Stomach smooth muscle (tissue), 2 donors: ENCODE measurements around the gene FCN2.

Experiments
- H3K27ac ChIP-seq: one replicate; pipeline ENCODE4 v1.7.0; 2013; ENCODE audit warnings: mild to moderate bottlenecking, low read length, inconsistent platforms
- H3K27me3 ChIP-seq, 2 donors: one replicate each; pipeline ENCODE4 v1.7.0; 2013; ENCODE audit warnings: low read length in 2 of 2; ENCODE audit not compliant: insufficient read depth in 2 of 2, control insufficient read depth in 1 of 2
- H3K36me3 ChIP-seq, 2 donors: one replicate each; pipeline ENCODE4 v1.7.0; 2013; ENCODE audit warnings: low read length in 2 of 2; ENCODE audit not compliant: control insufficient read depth in 2 of 2, insufficient read depth in 2 of 2
- H3K4me1 ChIP-seq: one replicate; pipeline ENCODE4 v1.7.0; 2013; ENCODE audit warnings: low read length; ENCODE audit not compliant: control insufficient read depth, insufficient read depth
- H3K4me3 ChIP-seq, 2 donors: one replicate each; pipeline ENCODE4 v1.7.0; 2013; ENCODE audit warnings: low read length in 2 of 2
- H3K9ac ChIP-seq, 2 donors: one replicate each; pipeline ENCODE4 v1.7.0; 2013; ENCODE audit warnings: low read length in 2 of 2, mild to moderate bottlenecking in 1 of 2
- H3K9me3 ChIP-seq, 2 donors: one replicate each; pipeline ENCODE4 v1.7.0; 2013; ENCODE audit warnings: low read length in 2 of 2; ENCODE audit not compliant: control insufficient read depth in 2 of 2
- donor health status: healthy.
- donor health status: Pancreatic carcinoma.

Gene FCN2

DNA sequence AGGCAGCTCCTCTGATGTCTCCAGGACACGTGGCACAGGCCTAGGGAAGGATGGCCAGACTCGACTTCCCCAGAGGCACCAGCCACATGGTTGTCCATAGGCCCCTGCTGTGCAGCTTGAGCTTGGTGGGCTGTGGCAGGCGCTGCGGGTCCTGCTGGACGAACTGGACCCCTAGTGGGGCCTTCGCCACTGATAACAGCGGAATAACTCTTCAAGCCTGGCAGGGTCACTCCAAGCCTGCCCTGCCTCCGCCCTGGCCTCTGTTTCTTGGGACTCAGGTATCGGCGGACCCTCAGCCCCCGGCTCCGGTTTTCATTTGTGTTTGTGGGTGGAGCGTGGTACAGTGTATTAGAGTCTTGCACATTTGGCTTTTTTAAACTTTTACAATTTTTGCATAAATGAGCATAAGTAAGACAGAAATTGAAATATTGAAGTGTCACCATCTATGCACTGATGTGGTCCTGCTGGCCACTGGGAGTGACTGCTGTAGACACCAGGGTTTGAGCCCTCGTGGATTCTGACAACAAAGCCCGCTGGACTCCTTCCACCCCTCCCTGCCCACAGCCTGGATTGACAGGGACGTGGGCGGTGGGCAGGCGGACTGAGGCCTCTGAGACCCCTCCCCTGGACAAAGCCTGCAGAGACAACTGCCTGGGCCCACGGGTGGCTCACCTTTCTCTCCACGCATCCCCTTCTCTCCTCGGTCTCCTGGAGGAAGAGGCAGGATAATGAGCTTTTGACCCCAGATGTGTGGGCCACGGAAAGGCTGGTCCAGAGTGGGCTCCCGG is 33.3 kb downstream of the FCN2 start:
- H3K4me1 ChIP-seq: no peaks in the 10 kb centered on the region
- H3K4me3 ChIP-seq: no peak overlapping the region
- H3K9me3 ChIP-seq: peaks cover 0 to 3% of the 10 kb centered on the region in 2 donors
- no peaks in the 10 kb centered on the region for H3K36me3 ChIP-seq
- H3K9ac ChIP-seq: no peak overlapping the region
- H3K27ac ChIP-seq: no peak overlapping the region
- H3K27me3 ChIP-seq: peaks cover 4 to 6% of the 10 kb centered on the region in 2 donors

DNA sequence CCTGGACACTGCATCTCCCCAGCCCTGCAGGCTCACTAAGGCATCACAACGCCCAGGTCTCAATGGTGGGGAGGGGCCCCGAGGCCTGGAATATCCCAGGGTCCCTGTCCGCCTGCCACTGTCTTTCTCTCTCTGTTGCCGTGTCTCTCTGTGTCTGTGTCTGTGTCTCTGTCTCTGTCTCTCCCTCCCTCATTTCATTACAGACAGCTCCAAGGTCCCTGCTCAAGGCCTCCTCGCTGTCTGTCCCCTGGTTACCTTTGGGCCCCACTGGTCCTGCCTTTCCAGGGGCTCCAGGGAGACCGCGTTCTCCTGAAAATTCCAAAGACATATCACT is 33.9 kb downstream of the FCN2 start:
- Histone ChIP-seq H3K4me3 (no peak overlapping the region), H3K27me3 (peaks cover 6 to 7% of the 10 kb centered on the region in 2 donors), H3K9ac (no peak overlapping the region), H3K27ac (no peak overlapping the region), H3K9me3 (peaks cover 3 to 8% of the 10 kb centered on the region in 2 donors), H3K36me3 (no peaks in the 10 kb centered on the region), H3K4me1 (no peaks in the 10 kb centered on the region)

DNA sequence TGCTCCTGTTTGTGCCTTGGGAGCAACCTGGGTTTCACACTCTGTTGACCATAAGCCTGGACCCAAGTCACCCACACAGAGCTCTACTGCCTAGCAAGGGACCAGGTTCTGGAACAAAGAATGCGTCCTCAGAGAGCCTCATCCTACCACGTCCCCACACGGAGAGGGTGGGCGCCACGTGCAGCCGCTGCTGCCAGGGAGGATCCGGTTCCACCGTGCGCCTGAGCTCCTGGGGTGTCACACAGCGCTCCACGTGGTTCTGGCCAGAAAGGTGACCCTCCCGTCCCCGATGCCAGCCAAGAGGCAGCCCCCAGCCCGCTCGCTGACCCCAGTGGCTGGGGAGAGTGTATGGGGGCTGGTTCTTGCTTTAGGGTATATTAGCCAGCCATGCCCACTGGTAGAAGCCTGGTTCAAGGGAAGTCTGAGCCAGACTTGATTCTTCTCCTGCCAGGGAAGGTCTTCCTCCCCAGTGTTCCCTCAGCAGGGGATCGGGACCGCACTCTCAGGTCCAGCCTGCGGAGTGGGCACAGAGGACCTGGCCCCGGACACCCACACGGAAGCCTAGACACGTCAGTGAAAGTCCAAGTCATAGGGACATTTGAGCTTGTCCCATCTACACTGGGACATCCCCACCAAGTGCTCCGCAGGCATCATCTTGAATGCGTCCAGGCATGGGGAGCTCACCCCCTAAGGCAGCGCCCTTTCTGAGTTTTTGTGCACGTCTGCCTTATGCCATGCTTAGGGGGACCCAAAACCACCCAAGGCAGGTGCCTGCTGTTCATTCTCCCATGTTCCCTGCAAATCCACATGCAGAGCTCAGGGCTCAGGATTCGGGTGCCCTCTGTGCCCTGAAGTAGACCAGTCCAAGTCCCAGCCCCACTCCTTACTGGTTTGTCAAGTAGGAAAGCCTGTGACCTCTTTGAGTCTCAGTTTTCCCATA is 34.7 kb downstream of the FCN2 start:
- Histone ChIP-seq H3K27ac (no peak overlapping the region), H3K9ac (no peak overlapping the region), H3K36me3 (no peaks in the 10 kb centered on the region), H3K27me3 (peaks cover 3 to 7% of the 10 kb centered on the region in 2 donors), H3K4me3 (no peak overlapping the region), H3K4me1 (no peaks in the 10 kb centered on the region), H3K9me3 (peaks cover 5 to 10% of the 10 kb centered on the region in 2 donors)

GRCh38 chr9:134916161-134916665 is 35.6 kb downstream of the FCN2 start:
- Histone ChIP-seq H3K4me1 (no peaks in the 10 kb centered on the region), H3K27me3 (peaks cover 3 to 7% of the 10 kb centered on the region in 2 donors), H3K4me3 (no peak overlapping the region), H3K27ac (no peak overlapping the region), H3K9ac (no peak overlapping the region), H3K9me3 (peaks cover 5 to 10% of the 10 kb centered on the region in 2 donors), H3K36me3 (no peaks in the 10 kb centered on the region)

DNA sequence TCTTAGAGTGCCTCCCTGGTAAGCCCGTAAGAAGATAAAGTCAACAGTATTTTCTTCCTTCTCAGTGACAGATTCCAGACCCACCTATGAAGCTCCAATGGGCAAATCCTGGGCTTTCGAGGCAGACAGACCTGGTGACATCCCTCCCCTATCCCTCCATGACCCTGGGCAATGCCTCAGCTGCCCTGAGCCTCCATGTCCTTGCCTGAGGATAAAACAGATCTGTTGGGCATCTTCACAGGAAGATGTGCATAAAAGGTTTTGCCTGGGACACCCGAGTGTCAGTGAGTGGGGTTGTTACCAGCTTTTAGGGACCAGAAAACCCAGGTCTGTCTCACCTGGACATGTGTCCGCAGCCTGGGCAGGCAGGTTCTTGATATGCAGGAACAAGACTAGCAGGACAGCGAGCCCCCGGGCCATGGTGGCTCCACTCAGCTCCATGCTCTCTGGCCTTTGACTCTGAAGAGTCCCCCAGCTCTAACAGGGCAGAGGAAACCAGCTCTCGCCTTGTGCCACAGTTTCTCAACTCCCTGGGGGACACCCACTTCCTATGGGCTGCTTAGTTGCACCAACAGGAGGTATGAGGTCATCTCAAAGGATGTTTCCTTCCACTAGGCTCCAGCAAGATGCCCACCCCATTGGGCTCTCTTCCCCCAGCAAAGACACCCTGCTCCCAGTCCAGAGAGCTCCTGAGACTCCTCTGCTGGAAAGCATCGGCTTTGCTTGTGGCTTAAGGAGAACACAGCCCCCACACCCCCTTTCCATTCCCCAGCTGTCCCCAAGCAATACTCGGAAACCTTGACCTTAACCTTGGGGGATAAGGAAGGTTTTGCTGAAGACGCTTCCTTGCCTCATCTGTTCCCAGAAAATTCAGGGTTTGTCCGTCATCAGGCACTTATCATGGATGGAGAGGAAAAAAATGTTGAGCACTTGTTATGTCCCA is 37.1 kb downstream of the FCN2 start, which contains the start of gene FCN1:
Gene FCN1, minus strand, starts transcription at position 482 of the 943 bp plus-strand sequence. Its CDS starts 41 bp downstream, at position 441.
- peaks cover 5 to 10% of the 10 kb centered on the region in 2 donors for H3K9me3 ChIP-seq
- no peak within 1 kb of the TSS for H3K9ac ChIP-seq
- H3K27me3 ChIP-seq: peaks cover 3 to 7% of the 10 kb centered on the region in 2 donors
- H3K4me3 ChIP-seq: no peak within 1 kb of the TSS
- peaks cover under 1% of the 10 kb centered on the region for H3K4me1 ChIP-seq
- H3K27ac ChIP-seq: no peak within 1 kb of the TSS
- H3K36me3 ChIP-seq: no peaks in the 10 kb centered on the region

- H3K36me3 ChIP-seq: no peaks in the 10 kb centered on the region
- peaks cover 2% of the 10 kb centered on the region for H3K4me1 ChIP-seq
- H3K4me3 ChIP-seq: no peak overlapping the region
- H3K9me3 ChIP-seq: peaks cover 5 to 10% of the 10 kb centered on the region in 2 donors
- H3K9ac ChIP-seq: no peak overlapping the region
- peaks cover 3 to 7% of the 10 kb centered on the region in 2 donors for H3K27me3 ChIP-seq
- no peak overlapping the region for H3K27ac ChIP-seq
These were observed 38.0 kb downstream of the FCN2 start for GRCh38 chr9:134918646-134919045.

DNA sequence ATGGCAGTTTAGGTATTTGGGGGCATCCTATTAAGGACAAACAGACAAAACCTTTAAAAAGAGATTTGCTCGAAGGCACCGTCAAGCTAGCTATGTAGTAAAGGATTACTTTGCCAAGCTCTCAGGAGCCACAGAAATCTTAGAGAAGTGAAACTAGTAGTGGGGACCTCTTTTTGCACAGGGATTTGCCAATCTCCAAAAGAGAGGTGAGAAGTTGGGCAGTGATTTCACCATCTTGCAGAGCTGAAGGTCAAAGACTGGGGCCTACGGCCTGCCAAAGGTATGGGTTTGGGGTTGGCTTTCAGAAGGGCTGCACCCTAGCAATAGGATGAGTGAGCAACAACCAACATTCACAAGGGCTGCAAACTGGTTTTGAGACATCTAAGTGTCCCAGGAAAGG is 38.7 kb downstream of the FCN2 start:
- no peak overlapping the region for H3K27ac ChIP-seq
- H3K9me3 ChIP-seq: peaks cover 5 to 10% of the 10 kb centered on the region in 2 donors
- H3K4me1 ChIP-seq: peaks cover 2% of the 10 kb centered on the region
- no peak overlapping the region for H3K9ac ChIP-seq
- H3K27me3 ChIP-seq: peaks cover 3 to 5% of the 10 kb centered on the region in 2 donors
- H3K4me3 ChIP-seq: no peak overlapping the region
- no peaks in the 10 kb centered on the region for H3K36me3 ChIP-seq

GRCh38 chr9:134922066-134922931 is 41.7 kb downstream of the FCN2 start:
- H3K9me3 ChIP-seq: peaks cover 5 to 10% of the 10 kb centered on the region in 2 donors
- no peak overlapping the region for H3K4me3 ChIP-seq
- H3K27me3 ChIP-seq: peaks cover 0 to 5% of the 10 kb centered on the region in 2 donors
- H3K9ac ChIP-seq: no peak overlapping the region
- H3K36me3 ChIP-seq: no peaks in the 10 kb centered on the region
- no peak overlapping the region for H3K27ac ChIP-seq
- peaks cover 2% of the 10 kb centered on the region for H3K4me1 ChIP-seq

- Histone ChIP-seq H3K36me3 (no peaks in the 10 kb centered on the region), H3K4me1 (peaks cover 2% of the 10 kb centered on the region), H3K27ac (no peak overlapping the region), H3K9me3 (peaks cover 5 to 10% of the 10 kb centered on the region in 2 donors), H3K27me3 (peaks cover 0 to 5% of the 10 kb centered on the region in 2 donors), H3K9ac (no peak overlapping the region), H3K4me3 (no peak overlapping the region)
These were observed 42.3 kb downstream of the FCN2 start for GRCh38 chr9:134922932-134923240.
